ENCODE results near the gene TRIM24.

DNA sequence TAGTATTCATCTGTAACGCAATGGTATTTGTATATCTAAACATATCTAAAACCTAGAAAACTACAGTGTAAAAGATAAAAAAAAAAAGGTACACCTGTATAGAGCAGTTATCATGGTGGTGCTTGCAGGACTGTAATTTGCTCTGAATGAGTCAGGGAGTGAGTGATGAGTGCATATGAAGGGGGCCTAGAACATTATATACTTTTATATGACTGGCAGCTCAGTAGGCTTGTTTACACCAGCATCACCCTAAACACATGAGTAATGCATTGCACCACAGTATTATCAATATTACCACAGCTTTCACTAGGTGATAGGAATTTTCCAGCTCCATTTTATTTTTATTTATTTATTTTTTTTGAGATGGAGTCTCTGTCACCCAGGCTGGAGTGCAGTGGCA lies 40.8 kb downstream of the TRIM24 start:
- TF ChIP-seq CTCF (IDR thresholded peaks at IDR 0.05) (no peak), MAX (CRISPR knock-in tag; IDR thresholded peaks at IDR 0.05) (no peak), ZNF416 (CRISPR knock-in tag; IDR thresholded peaks at IDR 0.05) (no peak), RELA (CRISPR knock-in tag; IDR thresholded peaks at IDR 0.05; ENCODE audit: borderline replicate concordance) (no peak), GTF2I (CRISPR knock-in tag; conservative IDR thresholded peaks at IDR 0.05) (no peak), NFE2L1 (CRISPR knock-in tag; IDR thresholded peaks at IDR 0.05) (no peak), SP1 (CRISPR knock-in tag; conservative IDR thresholded peaks at IDR 0.05) (no peak)
- TF ChIP-seq, protein P1, sequence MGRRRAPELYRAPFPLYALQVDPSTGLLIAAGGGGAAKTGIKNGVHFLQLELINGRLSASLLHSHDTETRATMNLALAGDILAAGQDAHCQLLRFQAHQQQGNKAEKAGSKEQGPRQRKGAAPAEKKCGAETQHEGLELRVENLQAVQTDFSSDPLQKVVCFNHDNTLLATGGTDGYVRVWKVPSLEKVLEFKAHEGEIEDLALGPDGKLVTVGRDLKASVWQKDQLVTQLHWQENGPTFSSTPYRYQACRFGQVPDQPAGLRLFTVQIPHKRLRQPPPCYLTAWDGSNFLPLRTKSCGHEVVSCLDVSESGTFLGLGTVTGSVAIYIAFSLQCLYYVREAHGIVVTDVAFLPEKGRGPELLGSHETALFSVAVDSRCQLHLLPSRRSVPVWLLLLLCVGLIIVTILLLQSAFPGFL (CRISPR knock-in tag; IDR thresholded peaks at IDR 0.05; ENCODE audit: borderline replicate concordance), result no peak
- TF ChIP-seq, protein P2, sequence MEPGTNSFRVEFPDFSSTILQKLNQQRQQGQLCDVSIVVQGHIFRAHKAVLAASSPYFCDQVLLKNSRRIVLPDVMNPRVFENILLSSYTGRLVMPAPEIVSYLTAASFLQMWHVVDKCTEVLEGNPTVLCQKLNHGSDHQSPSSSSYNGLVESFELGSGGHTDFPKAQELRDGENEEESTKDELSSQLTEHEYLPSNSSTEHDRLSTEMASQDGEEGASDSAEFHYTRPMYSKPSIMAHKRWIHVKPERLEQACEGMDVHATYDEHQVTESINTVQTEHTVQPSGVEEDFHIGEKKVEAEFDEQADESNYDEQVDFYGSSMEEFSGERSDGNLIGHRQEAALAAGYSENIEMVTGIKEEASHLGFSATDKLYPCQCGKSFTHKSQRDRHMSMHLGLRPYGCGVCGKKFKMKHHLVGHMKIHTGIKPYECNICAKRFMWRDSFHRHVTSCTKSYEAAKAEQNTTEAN (CRISPR knock-in tag; IDR thresholded peaks at IDR 0.05), result no peak

All from WTC11 (cell line).